Kidney epithelial cell (primary cell): ENCODE results near the gene TFB1M. TPM values are rescaled to one million over a fixed set of nuclear protein-coding genes. Genes with fewer than 3 reads are reported as not detected.

Experiments
- DNase-seq: peaks from one replicate; pipeline ENCODE4 v3.0.0-alpha.2; 2010; ENCODE audit warnings: low read depth
- H3K27me3 ChIP-seq: 2 replicates; pipeline ENCODE4 v1.6.0; 2011; ENCODE audit warnings: low read length; ENCODE audit not compliant: control insufficient read depth, insufficient read depth
- H3K36me3 ChIP-seq: 2 replicates; pipeline ENCODE4 v1.5.1; 2011; ENCODE audit warnings: low read length; ENCODE audit not compliant: control insufficient read depth, insufficient read depth
- H3K4me3 ChIP-seq: 2 replicates; pipeline ENCODE4 v1.5.1; 2011; ENCODE audit warnings: low read depth, mild to moderate bottlenecking, control low read depth, low read length
- total RNA-seq: library from RNA; depleted of rRNA; stranded (reverse); fragments of >200 nt; gene quantifications from 2 replicates; pipeline ENCODE4 v1.2.3, GENCODE V29; 2015
- TF ChIP-seq, protein P1 (sequence below): IDR thresholded peaks from 2 replicates; pipeline ENCODE4 v1.5.1; 2011; ENCODE audit warnings: mild to moderate bottlenecking, moderate library complexity, low read length, control low read depth, inconsistent platforms; ENCODE audit not compliant: insufficient read depth, poor library complexity, severe bottlenecking

The TFB1M gene
- total RNA-seq, 1 donor from 2014 or later: 20.5 TPM

GRCh38 chr6:155351273-155352129, 37.2 kb upstream of the TFB1M start:
- no peak for DNase-seq
- Histone ChIP-seq H3K27me3 (no peaks in the 10 kb centered on the region), H3K36me3 (no peaks in the 10 kb centered on the region), H3K4me3 (no peak overlapping the region)
- TF ChIP-seq, protein P1, sequence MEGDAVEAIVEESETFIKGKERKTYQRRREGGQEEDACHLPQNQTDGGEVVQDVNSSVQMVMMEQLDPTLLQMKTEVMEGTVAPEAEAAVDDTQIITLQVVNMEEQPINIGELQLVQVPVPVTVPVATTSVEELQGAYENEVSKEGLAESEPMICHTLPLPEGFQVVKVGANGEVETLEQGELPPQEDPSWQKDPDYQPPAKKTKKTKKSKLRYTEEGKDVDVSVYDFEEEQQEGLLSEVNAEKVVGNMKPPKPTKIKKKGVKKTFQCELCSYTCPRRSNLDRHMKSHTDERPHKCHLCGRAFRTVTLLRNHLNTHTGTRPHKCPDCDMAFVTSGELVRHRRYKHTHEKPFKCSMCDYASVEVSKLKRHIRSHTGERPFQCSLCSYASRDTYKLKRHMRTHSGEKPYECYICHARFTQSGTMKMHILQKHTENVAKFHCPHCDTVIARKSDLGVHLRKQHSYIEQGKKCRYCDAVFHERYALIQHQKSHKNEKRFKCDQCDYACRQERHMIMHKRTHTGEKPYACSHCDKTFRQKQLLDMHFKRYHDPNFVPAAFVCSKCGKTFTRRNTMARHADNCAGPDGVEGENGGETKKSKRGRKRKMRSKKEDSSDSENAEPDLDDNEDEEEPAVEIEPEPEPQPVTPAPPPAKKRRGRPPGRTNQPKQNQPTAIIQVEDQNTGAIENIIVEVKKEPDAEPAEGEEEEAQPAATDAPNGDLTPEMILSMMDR: no peak

- no peak for DNase-seq
- Histone ChIP-seq H3K36me3 (no peaks in the 10 kb centered on the region), H3K27me3 (no peaks in the 10 kb centered on the region), H3K4me3 (no peak overlapping the region)
- TF ChIP-seq, protein P1: no peak
These were observed 35.7 kb upstream of the TFB1M start for GRCh38 chr6:155349956-155350355.

DNA sequence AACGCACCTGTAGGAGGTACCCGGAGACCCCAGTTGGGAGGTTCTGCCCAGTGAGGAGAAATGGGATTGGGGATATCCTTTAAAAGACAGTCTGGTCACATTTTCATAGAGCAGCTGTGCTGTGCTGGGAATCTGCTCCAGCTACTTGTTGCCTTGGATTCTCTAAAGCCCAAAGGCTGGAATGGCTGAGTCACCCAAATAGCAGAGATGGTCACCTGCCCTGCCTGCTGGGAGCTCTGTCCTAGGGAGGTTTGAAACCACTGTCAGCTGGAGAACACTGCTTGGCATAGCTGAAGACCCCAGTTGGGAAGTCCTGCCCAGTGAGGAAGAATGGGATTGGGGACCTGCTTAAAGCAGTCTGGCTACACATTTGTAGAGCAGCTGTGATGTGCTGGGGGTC, 34.8 kb upstream of the TFB1M start:
- Histone ChIP-seq H3K4me3 (no peak overlapping the region), H3K27me3 (no peaks in the 10 kb centered on the region), H3K36me3 (no peaks in the 10 kb centered on the region)
- no peak for DNase-seq
- TF ChIP-seq, protein P1: no peak

GRCh38 chr6:155347800-155348199, 33.5 kb upstream of the TFB1M start:
- DNase-seq: no peak
- TF ChIP-seq, protein P1: no peak
- no peak overlapping the region for H3K4me3 ChIP-seq

GRCh38 chr6:155346957-155347356, 32.7 kb upstream of the TFB1M start:
- Histone ChIP-seq H3K4me3 (no peak overlapping the region), H3K27me3 (no peaks in the 10 kb centered on the region), H3K36me3 (no peaks in the 10 kb centered on the region)
- TF ChIP-seq, protein P1: no peak
- no peak for DNase-seq

More at GRCh38 chr6:155347800-155348199, 33.5 kb upstream of the TFB1M start:
- Histone ChIP-seq H3K36me3 (no peaks in the 10 kb centered on the region), H3K27me3 (no peaks in the 10 kb centered on the region)
